Measurements from ENCODE around the gene ARHGAP35.
"Not testable (repeated sequence)": the region's sequence is repeated elsewhere in the genome, so short reads cannot be mapped to it uniquely, and the experiment has no call there.

The ARHGAP35 gene

GRCh38 chr19:46868025-46868802 is 7.4 kb downstream of the ARHGAP35 start:
- DNase-seq = no peak
- TF ChIP-seq POLR2A (IDR thresholded peaks at IDR 0.05; ENCODE audit: low read length) = no peak
- no peak for TF ChIP-seq GATA1 (IDR thresholded peaks at IDR 0.05; ENCODE audit: low read depth, low read length)

- DNase-seq = not testable (repeated sequence)
Observed at GRCh38 chr19:46871173-46871572, 10.4 kb downstream of the ARHGAP35 start.

- no peak for TF ChIP-seq GATA1 (IDR thresholded peaks at IDR 0.05; ENCODE audit: low read depth, low read length)
- no peak for TF ChIP-seq POLR2A (IDR thresholded peaks at IDR 0.05; ENCODE audit: low read length)
Observed at GRCh38 chr19:46872967-46873366, 12.2 kb downstream of the ARHGAP35 start.

GRCh38 chr19:46875234-46875633 is 14.4 kb downstream of the ARHGAP35 start:
- no peak for TF ChIP-seq GATA1 (IDR thresholded peaks at IDR 0.05; ENCODE audit: low read depth, low read length)
- TF ChIP-seq POLR2A (IDR thresholded peaks at IDR 0.05; ENCODE audit: low read length) = no peak
- DNase-seq = no peak

More at GRCh38 chr19:46872967-46873366, 12.2 kb downstream of the ARHGAP35 start:
- no peak for DNase-seq

DNA sequence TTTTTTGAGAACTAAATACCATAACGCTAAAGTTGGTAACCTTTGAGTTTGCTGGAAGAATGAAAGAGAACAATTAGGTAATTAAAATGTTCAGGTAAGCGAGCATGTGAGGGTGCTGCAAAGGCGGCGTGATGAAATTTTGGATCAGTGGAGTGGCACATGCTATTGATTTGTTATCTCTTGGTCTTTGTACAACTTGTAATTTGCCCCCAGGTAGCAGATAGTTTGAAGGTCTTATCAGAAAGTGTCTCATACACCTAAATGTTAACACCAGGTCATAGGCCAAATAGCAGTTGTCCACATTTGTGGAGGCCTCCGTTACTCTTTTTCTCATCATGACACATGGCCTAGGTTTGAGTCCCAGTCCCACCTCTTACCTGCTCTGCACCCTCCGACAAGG is 14.9 kb downstream of the ARHGAP35 start:
- no peak for DNase-seq
- TF ChIP-seq POLR2A (IDR thresholded peaks at IDR 0.05; ENCODE audit: low read length) = no peak
- no peak for TF ChIP-seq GATA1 (IDR thresholded peaks at IDR 0.05; ENCODE audit: low read depth, low read length)

DNA sequence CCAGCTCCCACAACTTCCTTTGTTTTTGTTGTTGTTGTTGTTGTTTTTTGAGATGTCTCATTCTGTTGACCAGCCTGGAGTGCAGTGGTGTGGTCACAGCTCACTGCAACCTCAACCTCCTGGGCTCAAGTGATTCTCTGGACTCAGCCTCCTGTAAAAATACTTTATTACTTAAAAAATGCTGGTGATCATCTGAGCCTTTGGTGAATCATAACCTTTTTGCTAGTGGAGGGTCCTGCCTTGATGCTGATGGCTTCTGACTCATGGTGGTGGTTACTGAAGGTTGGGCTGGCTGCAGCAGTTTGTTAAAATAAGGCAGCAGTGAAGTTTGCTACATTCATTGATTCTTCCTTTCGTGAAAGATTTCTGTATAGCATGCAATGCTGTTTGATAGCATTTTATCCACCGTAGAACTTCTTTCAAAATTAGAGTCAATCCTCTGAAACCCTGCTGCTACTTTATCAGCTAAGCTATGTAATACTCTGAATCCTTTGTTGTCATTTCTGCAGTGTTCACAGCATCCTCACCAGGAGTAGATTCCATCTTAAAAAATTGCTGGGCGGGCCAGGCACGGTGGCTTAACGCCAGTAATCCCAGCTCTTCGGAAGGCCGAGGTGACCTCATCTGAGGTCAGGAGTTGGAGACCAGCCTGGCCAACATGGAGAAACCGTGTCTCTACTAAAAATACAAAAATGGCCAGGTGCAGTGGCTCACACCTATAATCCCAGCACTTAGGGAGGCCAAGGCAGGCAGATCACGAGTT is 18.0 kb downstream of the ARHGAP35 start:
- TF ChIP-seq POLR2A (IDR thresholded peaks at IDR 0.05; ENCODE audit: low read length) = no peak
- TF ChIP-seq GATA1 (IDR thresholded peaks at IDR 0.05; ENCODE audit: low read depth, low read length) = no peak
- DNase-seq = no peak

GRCh38 chr19:46880431-46880830 is 19.6 kb downstream of the ARHGAP35 start:
- DNase-seq = no peak
- no peak for TF ChIP-seq POLR2A (IDR thresholded peaks at IDR 0.05; ENCODE audit: low read length)
- TF ChIP-seq GATA1 (IDR thresholded peaks at IDR 0.05; ENCODE audit: low read depth, low read length) = no peak

DNA sequence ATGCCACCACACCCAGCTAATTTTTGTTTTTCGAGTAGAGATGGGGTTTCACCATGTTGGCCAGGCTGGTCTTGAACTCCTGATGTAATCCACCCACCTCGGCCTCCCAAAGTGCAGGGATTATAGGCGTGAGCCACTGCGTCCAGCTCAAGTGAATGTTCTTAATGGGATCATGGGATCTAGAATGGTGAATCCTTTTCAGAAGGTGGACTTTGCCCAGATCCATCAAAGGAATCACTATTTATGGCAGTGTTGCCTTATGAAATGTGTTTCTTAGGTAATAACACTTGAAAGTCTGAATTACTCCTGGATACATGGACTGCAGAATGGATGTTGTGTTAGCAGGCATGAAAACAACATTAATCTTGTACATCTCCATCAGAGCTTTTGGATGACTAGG is 20.3 kb downstream of the ARHGAP35 start:
- DNase-seq = no peak
- TF ChIP-seq GATA1 (IDR thresholded peaks at IDR 0.05; ENCODE audit: low read depth, low read length) (no peak), POLR2A (IDR thresholded peaks at IDR 0.05; ENCODE audit: low read length) (no peak)

DNA sequence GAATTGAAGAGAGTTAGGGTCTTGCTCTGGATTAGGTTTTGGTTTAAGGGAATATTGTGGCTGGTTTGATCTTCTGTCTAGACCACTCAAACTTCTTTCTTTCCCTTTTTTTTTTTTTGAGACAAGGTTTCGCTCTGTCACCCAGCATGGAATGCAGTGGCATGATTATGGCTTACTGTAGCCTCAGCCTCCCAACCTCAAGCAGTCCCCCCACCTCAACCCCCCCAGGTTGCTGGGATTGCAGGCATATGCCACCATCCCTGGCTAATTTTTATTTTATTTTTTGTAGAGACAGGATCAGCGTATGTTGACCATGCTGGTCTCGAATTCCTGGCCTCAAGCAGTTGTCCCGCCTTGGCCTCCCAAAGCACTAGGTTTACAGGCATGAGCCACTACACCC is 21.2 kb downstream of the ARHGAP35 start:
- no peak for DNase-seq
- TF ChIP-seq GATA1 (IDR thresholded peaks at IDR 0.05; ENCODE audit: low read depth, low read length) = no peak
- TF ChIP-seq POLR2A (IDR thresholded peaks at IDR 0.05; ENCODE audit: low read length) = no peak

DNA sequence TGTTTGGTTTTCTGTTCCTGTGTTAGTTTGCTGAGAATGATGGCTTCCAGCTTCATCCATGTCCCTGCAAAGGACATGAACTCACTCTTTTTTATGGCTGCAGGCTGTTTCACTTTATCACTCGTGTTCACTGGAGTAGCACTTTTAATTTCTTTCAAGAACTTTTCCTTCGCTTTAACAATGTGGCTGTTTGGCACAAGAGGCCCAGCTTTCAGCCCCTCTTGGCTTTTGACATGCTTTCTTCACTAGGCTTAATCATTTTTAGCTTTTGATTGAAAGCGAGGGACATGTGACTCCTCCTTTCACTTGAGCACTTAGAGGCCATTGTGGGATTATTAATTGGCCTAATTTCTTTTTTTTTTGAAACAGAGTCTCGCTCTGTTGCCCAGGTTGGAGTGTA is 22.0 kb downstream of the ARHGAP35 start:
- DNase-seq = not testable (repeated sequence)

GRCh38 chr19:46885411-46885810 is 24.6 kb downstream of the ARHGAP35 start:
- no peak for TF ChIP-seq GATA1 (IDR thresholded peaks at IDR 0.05; ENCODE audit: low read depth, low read length)
- no peak for TF ChIP-seq POLR2A (IDR thresholded peaks at IDR 0.05; ENCODE audit: low read length)
- DNase-seq = no peak

DNA sequence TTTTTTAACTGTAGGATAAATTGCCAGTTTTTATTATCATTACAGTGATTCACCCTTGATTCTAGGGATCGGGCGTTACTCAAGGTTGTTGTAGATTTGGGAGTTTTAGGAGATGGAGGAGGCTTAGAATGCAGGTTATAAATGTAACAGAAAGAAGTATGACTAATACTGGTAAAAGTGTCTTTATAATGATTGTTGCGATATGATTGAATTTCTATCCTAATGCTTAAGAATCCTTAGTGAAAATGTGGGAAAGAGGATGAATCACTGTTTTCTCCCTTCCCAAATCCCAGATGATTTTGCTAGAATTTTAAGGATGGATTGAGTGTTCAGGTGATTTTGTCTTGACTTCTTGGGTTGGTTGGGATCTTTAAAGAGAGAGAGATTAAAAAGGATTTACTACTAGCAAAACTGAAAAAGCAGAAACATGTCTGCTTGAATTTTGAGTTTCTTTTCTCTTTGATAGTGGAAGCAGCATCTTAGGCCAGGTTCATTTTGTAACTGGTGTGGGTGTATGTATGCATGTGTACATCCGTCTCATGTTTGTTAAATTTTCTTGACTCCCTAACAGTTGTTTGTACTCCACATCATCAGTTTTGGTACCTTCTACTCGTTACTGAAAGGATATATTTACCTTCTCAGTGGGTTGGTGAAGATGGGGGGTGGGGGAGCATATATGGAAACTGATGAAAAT is 25.9 kb downstream of the ARHGAP35 start:
- TF ChIP-seq GATA1 (IDR thresholded peaks at IDR 0.05; ENCODE audit: low read depth, low read length) (no peak), POLR2A (IDR thresholded peaks at IDR 0.05; ENCODE audit: low read length) (no peak)
- DNase-seq = no peak

DNA sequence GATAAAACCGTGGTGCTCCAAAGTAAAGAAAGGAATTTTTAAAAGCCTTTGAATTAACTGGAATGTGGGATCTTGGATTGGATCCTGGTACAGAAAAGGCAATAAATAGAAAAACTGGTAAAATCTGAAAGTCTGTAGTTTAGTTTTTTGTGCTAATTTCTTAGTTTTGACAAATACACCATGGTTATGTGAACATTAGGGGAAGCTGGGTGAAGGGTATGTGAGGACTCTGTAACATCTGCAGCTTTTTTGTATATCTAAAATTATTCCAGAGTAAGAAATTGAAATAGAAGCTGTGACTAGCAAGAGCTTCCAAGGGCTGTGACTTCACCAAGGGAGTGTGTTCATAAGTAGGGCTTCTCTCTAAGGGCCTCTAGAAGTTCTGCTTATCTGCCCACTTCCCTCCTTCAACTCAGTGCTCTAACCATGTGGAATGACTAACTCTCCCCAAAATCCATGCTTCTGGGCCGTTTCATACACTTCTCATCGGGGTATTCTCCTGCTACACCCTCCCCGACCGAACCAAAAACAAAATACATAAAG is 26.5 kb downstream of the ARHGAP35 start:
- TF ChIP-seq POLR2A (IDR thresholded peaks at IDR 0.05; ENCODE audit: low read length) (no peak), GATA1 (IDR thresholded peaks at IDR 0.05; ENCODE audit: low read depth, low read length) (no peak)
- no peak for DNase-seq
